Measurements from ENCODE around the gene ANXA6. TPM values are rescaled to one million over a fixed set of nuclear protein-coding genes. Genes with fewer than 3 reads are reported as not detected.

ANXA6 gene
- polyA plus RNA-seq, 1 donor (not counting 4 experiments of a cell fraction or from before 2014, with no cell fraction given): 37.0 TPM

GRCh38 chr5:151154931-151155774, 2.4 kb downstream of the ANXA6 start:
- no peak for DNase-seq (ENCODE audit: low read depth, low spot score)
- no peak overlapping the region for H3K4me3 ChIP-seq (ENCODE audit: control insufficient read depth in 2 of 3, extremely low read depth in 1 of 3, insufficient read depth in 2 of 3, low read depth in 1 of 3, low read length in 3 of 3)
- H3K9me3 ChIP-seq (ENCODE audit: control insufficient read depth, low read depth, low read length): no peaks in the 10 kb centered on the region
- no peaks in the 10 kb centered on the region for H4K20me1 ChIP-seq (ENCODE audit: control insufficient read depth, extremely low read depth, insufficient read depth, low read length)
- dilution Hi-C loops (cut with MboI; ENCODE audit: extremely low pct_ligation_motif_present, low sequenced_read_pairs): no loop called here
- H3K4me2 ChIP-seq (ENCODE audit: control insufficient read depth, extremely low read depth, insufficient read depth, low read depth, low read length): peak overlapping the region; percentile 32
- no peaks in the 10 kb centered on the region for H3K36me3 ChIP-seq (ENCODE audit: control insufficient read depth in 2 of 2, extremely low read depth in 1 of 2, insufficient read depth in 2 of 2, low read length in 2 of 2)
- peak overlapping the region; percentile 35 for H2AFZ ChIP-seq (ENCODE audit: control insufficient read depth, low read length)
- no peak for FAIRE-seq
- H3K79me2 ChIP-seq (ENCODE audit: control insufficient read depth, insufficient read depth, low read length): peaks cover 6% of the 10 kb centered on the region
- TF ChIP-seq EZH2 (IDR thresholded peaks at IDR 0.05; ENCODE audit: low read length): no peak
- peaks cover 19% of the 10 kb centered on the region for H3K4me1 ChIP-seq (ENCODE audit: control insufficient read depth, extremely low read depth, insufficient read depth, low read length)
- no peak overlapping the region for H3K9ac ChIP-seq (ENCODE audit: control insufficient read depth, extremely low read depth, insufficient read depth, low read length)
- no peaks in the 10 kb centered on the region for H3K9me1 ChIP-seq (ENCODE audit: control insufficient read depth, extremely low read depth, insufficient read depth, low read length)
- H3K27me3 ChIP-seq (ENCODE audit: control insufficient read depth, extremely low read depth, insufficient read depth, low read length): peaks cover 19% of the 10 kb centered on the region
- no peak overlapping the region for H3K27ac ChIP-seq (ENCODE audit: control insufficient read depth, insufficient read depth, low read length)

GRCh38 chr5:151153766-151154272, 3.8 kb downstream of the ANXA6 start:
- Histone ChIP-seq H3K4me3 (ENCODE audit: control insufficient read depth in 2 of 3, extremely low read depth in 1 of 3, insufficient read depth in 2 of 3, low read depth in 1 of 3, low read length in 3 of 3) (no peak overlapping the region), H3K36me3 (ENCODE audit: control insufficient read depth in 2 of 2, extremely low read depth in 1 of 2, insufficient read depth in 2 of 2, low read length in 2 of 2) (no peaks in the 10 kb centered on the region), H3K79me2 (ENCODE audit: control insufficient read depth, insufficient read depth, low read length) (peaks cover 6% of the 10 kb centered on the region), H3K27me3 (ENCODE audit: control insufficient read depth, extremely low read depth, insufficient read depth, low read length) (peaks cover 18% of the 10 kb centered on the region), H3K4me1 (ENCODE audit: control insufficient read depth, extremely low read depth, insufficient read depth, low read length) (peaks cover 19% of the 10 kb centered on the region), H3K9me3 (ENCODE audit: control insufficient read depth, low read depth, low read length) (no peaks in the 10 kb centered on the region), H3K9ac (ENCODE audit: control insufficient read depth, extremely low read depth, insufficient read depth, low read length) (no peak overlapping the region), H4K20me1 (ENCODE audit: control insufficient read depth, extremely low read depth, insufficient read depth, low read length) (no peaks in the 10 kb centered on the region), H3K27ac (ENCODE audit: control insufficient read depth, insufficient read depth, low read length) (no peak overlapping the region), H2AFZ (ENCODE audit: control insufficient read depth, low read length) (no peak overlapping the region), H3K9me1 (ENCODE audit: control insufficient read depth, extremely low read depth, insufficient read depth, low read length) (no peaks in the 10 kb centered on the region), H3K4me2 (ENCODE audit: control insufficient read depth, extremely low read depth, insufficient read depth, low read depth, low read length) (no peak overlapping the region)
- dilution Hi-C loops (cut with MboI; ENCODE audit: extremely low pct_ligation_motif_present, low sequenced_read_pairs): no loop called here
- FAIRE-seq: no peak
- DNase-seq (ENCODE audit: low read depth, low spot score): no peak
- no peak for TF ChIP-seq EZH2 (IDR thresholded peaks at IDR 0.05; ENCODE audit: low read length)

GRCh38 chr5:151153300-151153699, 4.3 kb downstream of the ANXA6 start:
- dilution Hi-C loops (cut with MboI; ENCODE audit: extremely low pct_ligation_motif_present, low sequenced_read_pairs): no loop called here
- TF ChIP-seq EZH2 (IDR thresholded peaks at IDR 0.05; ENCODE audit: low read length) (no peak), CTCF (optimal IDR thresholded peaks at IDR 0.05 in 1 of 3, IDR thresholded peaks at IDR 0.05 in 1 of 3, conservative IDR thresholded peaks at IDR 0.05 in 1 of 3; ENCODE audit: extremely low read depth in 1 of 3, insufficient read depth in 2 of 3, low read length in 3 of 3) (no peak)
- Histone ChIP-seq H3K36me3 (ENCODE audit: control insufficient read depth in 2 of 2, extremely low read depth in 1 of 2, insufficient read depth in 2 of 2, low read length in 2 of 2) (no peaks in the 10 kb centered on the region), H2AFZ (ENCODE audit: control insufficient read depth, low read length) (no peak overlapping the region), H3K9ac (ENCODE audit: control insufficient read depth, extremely low read depth, insufficient read depth, low read length) (no peak overlapping the region), H3K27me3 (ENCODE audit: control insufficient read depth, extremely low read depth, insufficient read depth, low read length) (peaks cover 15% of the 10 kb centered on the region), H3K9me1 (ENCODE audit: control insufficient read depth, extremely low read depth, insufficient read depth, low read length) (no peaks in the 10 kb centered on the region), H3K4me2 (ENCODE audit: control insufficient read depth, extremely low read depth, insufficient read depth, low read depth, low read length) (no peak overlapping the region), H3K79me2 (ENCODE audit: control insufficient read depth, insufficient read depth, low read length) (peaks cover 6% of the 10 kb centered on the region), H3K4me1 (ENCODE audit: control insufficient read depth, extremely low read depth, insufficient read depth, low read length) (peaks cover 19% of the 10 kb centered on the region), H3K4me3 (ENCODE audit: control insufficient read depth in 2 of 3, extremely low read depth in 1 of 3, insufficient read depth in 2 of 3, low read depth in 1 of 3, low read length in 3 of 3) (no peak overlapping the region), H3K27ac (ENCODE audit: control insufficient read depth, insufficient read depth, low read length) (no peak overlapping the region), H3K9me3 (ENCODE audit: control insufficient read depth, low read depth, low read length) (no peaks in the 10 kb centered on the region), H4K20me1 (ENCODE audit: control insufficient read depth, extremely low read depth, insufficient read depth, low read length) (no peaks in the 10 kb centered on the region)
- no peak for DNase-seq (ENCODE audit: low read depth, low spot score)
- no peak for FAIRE-seq
